ENCODE results near the gene LRCH2.

DNA sequence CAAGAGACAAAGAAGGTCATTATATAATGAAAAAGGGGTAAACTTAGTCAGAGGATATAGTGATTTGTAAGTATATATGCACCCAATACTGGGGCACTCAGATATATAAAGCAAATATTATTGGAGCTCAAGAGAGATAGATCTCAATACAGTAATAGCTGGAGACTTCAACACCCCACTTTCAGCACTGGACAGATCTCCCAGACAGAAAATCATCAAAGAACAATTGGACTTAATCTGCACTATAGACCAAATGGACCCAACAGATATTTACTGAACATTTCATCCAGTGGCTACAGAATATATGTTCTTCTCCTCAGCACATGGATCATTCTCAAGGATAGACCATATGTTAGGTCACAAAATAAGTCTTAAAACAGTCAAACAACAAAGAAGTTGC is 91.8 kb downstream of the LRCH2 start:
- TF ChIP-seq, protein P1, sequence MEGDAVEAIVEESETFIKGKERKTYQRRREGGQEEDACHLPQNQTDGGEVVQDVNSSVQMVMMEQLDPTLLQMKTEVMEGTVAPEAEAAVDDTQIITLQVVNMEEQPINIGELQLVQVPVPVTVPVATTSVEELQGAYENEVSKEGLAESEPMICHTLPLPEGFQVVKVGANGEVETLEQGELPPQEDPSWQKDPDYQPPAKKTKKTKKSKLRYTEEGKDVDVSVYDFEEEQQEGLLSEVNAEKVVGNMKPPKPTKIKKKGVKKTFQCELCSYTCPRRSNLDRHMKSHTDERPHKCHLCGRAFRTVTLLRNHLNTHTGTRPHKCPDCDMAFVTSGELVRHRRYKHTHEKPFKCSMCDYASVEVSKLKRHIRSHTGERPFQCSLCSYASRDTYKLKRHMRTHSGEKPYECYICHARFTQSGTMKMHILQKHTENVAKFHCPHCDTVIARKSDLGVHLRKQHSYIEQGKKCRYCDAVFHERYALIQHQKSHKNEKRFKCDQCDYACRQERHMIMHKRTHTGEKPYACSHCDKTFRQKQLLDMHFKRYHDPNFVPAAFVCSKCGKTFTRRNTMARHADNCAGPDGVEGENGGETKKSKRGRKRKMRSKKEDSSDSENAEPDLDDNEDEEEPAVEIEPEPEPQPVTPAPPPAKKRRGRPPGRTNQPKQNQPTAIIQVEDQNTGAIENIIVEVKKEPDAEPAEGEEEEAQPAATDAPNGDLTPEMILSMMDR (IDR thresholded peaks at IDR 0.05), result no peak
- TF ChIP-seq POLR2A (IDR thresholded peaks at IDR 0.05) (no peak), POLR2AphosphoS5 (IDR thresholded peaks at IDR 0.05) (no peak), EP300 (IDR thresholded peaks at IDR 0.05; ENCODE audit: low read depth) (no peak)

All from transverse colon (tissue), 4 donors.